ENCODE results near the gene AP2A2. TPM values are rescaled to one million over a fixed set of nuclear protein-coding genes. Genes with fewer than 3 reads are reported as not detected.

The AP2A2 gene
- total and polyA plus RNA-seq, 2 of the 4 experiments (the other 2 are of a cell fraction), result 19.9 to 49.0 TPM

DNA sequence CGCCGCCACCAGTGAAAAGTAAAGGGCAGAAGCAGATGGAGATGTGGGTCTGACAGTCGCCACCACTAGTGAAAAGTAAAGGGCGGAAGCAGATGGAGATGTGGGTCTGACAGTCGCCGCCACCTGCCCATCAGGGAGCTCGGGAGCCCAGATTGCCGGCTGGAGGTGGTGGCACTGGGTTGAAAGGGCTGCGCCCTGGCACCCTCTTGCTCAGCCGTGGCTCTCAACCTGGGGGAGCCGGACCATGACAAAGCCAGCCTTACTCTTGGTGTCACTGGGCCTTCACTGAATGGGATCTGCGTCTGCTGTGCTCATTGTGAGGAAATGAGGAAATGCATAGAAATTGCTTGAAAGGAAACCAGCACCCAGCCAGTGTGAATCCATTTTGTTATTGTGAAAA, 36.3 kb downstream of the AP2A2 start:
- H4K91ac ChIP-seq (ENCODE audit: insufficient read depth, low read depth, low read length), result no peak overlapping the region
- no peak overlapping the region for H3K23ac ChIP-seq (ENCODE audit: low read depth, low read length)
- ATAC-seq (ENCODE audit: low read depth), result no peak
- no peak for TF ChIP-seq MAZ (IDR thresholded peaks at IDR 0.05; ENCODE audit: borderline replicate concordance, low read depth, low read length)
- no peak for TF ChIP-seq USF2 (IDR thresholded peaks at IDR 0.05; ENCODE audit: low read depth, low read length)
- TF ChIP-seq MAFK (IDR thresholded peaks at IDR 0.05; ENCODE audit: low read depth, low read length), result no peak
- TF ChIP-seq, protein P1, sequence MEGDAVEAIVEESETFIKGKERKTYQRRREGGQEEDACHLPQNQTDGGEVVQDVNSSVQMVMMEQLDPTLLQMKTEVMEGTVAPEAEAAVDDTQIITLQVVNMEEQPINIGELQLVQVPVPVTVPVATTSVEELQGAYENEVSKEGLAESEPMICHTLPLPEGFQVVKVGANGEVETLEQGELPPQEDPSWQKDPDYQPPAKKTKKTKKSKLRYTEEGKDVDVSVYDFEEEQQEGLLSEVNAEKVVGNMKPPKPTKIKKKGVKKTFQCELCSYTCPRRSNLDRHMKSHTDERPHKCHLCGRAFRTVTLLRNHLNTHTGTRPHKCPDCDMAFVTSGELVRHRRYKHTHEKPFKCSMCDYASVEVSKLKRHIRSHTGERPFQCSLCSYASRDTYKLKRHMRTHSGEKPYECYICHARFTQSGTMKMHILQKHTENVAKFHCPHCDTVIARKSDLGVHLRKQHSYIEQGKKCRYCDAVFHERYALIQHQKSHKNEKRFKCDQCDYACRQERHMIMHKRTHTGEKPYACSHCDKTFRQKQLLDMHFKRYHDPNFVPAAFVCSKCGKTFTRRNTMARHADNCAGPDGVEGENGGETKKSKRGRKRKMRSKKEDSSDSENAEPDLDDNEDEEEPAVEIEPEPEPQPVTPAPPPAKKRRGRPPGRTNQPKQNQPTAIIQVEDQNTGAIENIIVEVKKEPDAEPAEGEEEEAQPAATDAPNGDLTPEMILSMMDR (conservative IDR thresholded peaks at IDR 0.05; ENCODE audit: low read depth, low read length), result no peak
- no peak for TF ChIP-seq NFE2L2 (IDR thresholded peaks at IDR 0.05; ENCODE audit: low read depth, low read length)
- no peak for TF ChIP-seq CEBPB (IDR thresholded peaks at IDR 0.05; ENCODE audit: low read depth, low read length)
- TF ChIP-seq SMC3 (IDR thresholded peaks at IDR 0.05; ENCODE audit: low read depth, low read length), result no peak
- TF ChIP-seq RFX5 (IDR thresholded peaks at IDR 0.05; ENCODE audit: low read depth, low read length), result no peak
- TF ChIP-seq, protein P2, sequence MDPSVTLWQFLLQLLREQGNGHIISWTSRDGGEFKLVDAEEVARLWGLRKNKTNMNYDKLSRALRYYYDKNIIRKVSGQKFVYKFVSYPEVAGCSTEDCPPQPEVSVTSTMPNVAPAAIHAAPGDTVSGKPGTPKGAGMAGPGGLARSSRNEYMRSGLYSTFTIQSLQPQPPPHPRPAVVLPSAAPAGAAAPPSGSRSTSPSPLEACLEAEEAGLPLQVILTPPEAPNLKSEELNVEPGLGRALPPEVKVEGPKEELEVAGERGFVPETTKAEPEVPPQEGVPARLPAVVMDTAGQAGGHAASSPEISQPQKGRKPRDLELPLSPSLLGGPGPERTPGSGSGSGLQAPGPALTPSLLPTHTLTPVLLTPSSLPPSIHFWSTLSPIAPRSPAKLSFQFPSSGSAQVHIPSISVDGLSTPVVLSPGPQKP (IDR thresholded peaks at IDR 0.05; ENCODE audit: borderline replicate concordance, low read depth, low read length), result no peak
- TF ChIP-seq BHLHE40 (IDR thresholded peaks at IDR 0.05; ENCODE audit: low read depth, low read length), result no peak
- TF ChIP-seq CHD1 (IDR thresholded peaks at IDR 0.05; ENCODE audit: low read depth, low read length), result no peak
- TF ChIP-seq FOS (IDR thresholded peaks at IDR 0.05; ENCODE audit: low read depth, low read length), result no peak
- no peak for TF ChIP-seq POLR2A (IDR thresholded peaks at IDR 0.05; ENCODE audit: low read depth, low read length)
- no peak for TF ChIP-seq RAD21 (IDR thresholded peaks at IDR 0.05; ENCODE audit: low read length)
- no peak overlapping the region for H2BK15ac ChIP-seq (ENCODE audit: low read depth, low read length)
- no peak overlapping the region for H3K27ac ChIP-seq (ENCODE audit: insufficient read depth, low read length)
- no peak overlapping the region for H2BK5ac ChIP-seq (ENCODE audit: low read depth, low read length, poor library complexity, severe bottlenecking)
- in situ Hi-C loops (cut with MboI; ENCODE audit: low sequenced_read_pairs), result no loop called here
- no peaks in the 10 kb centered on the region for H3K9me3 ChIP-seq (ENCODE audit: control insufficient read depth, insufficient read depth, low read length)
- no peak overlapping the region for H4K5ac ChIP-seq (ENCODE audit: low read depth, low read length)
- BruUV-seq (replicated peaks), result no TSS peak
- no peak overlapping the region for H4K8ac ChIP-seq (ENCODE audit: low read depth in 2 of 2, low read length in 2 of 2)
- DNase-seq, result no peak
- peaks cover 14 to 60% of the 10 kb centered on the region in 2 experiments for H3K79me1 ChIP-seq (ENCODE audit: low read depth in 1 of 2, low read length in 2 of 2)
- ChIA-PET CTCF (no interaction called here), POLR2A (ENCODE audit: unreplicated experiment) (interaction anchor here (0.6 kb wide), 1 partner anchor 10 kb away, joined by 3 read pairs; no protein-coding TSS in a partner anchor)
- H2AFZ ChIP-seq (replicated peaks; ENCODE audit: low read length, poor library complexity), result no peak overlapping the region
- peaks cover 33% of the 10 kb centered on the region for H3K36me3 ChIP-seq (ENCODE audit: control insufficient read depth, insufficient read depth, low read length)
- no peak overlapping the region for H3K14ac ChIP-seq (replicated peaks; ENCODE audit: low read depth, low read length)
- peaks cover 34% of the 10 kb centered on the region for H4K20me1 ChIP-seq (ENCODE audit: insufficient read depth, low read length)
- H2AK5ac ChIP-seq (ENCODE audit: low read depth, low read length), result no peak overlapping the region
- no peak overlapping the region for H3K56ac ChIP-seq (ENCODE audit: extremely low read depth, insufficient read depth, low read length)
- peaks cover 5% of the 10 kb centered on the region for H3K4me1 ChIP-seq (ENCODE audit: control insufficient read depth, insufficient read depth, low read length)
- H2BK120ac ChIP-seq (ENCODE audit: low read depth, low read length), result no peak overlapping the region
- no peak overlapping the region for H2AK9ac ChIP-seq (replicated peaks; ENCODE audit: low read depth, low read length, poor library complexity)
- dilution Hi-C loops (cut with HindIII; ENCODE audit: low sequenced_read_pairs, unreplicated experiment), result no loop called here
- peaks cover 9% of the 10 kb centered on the region for H3K9me1 ChIP-seq (ENCODE audit: insufficient read depth, low read length)
- no peaks in the 10 kb centered on the region for H3K27me3 ChIP-seq (ENCODE audit: control insufficient read depth, insufficient read depth, low read length)
- WGBS, 2 experiments (ENCODE audit: extremely low coverage in 2 of 2, insufficient read length in 1 of 2), result 100% methylated on average over 1 of the region's 12 CpGs; no CpG with 5 or more reads in 1 of the 2 experiments
- no peak overlapping the region for H3K18ac ChIP-seq (ENCODE audit: low read depth, low read length)
- H3K4me2 ChIP-seq (ENCODE audit: low read depth, low read length), result no peak overlapping the region
- H2BK20ac ChIP-seq (ENCODE audit: low read depth, low read length), result no peak overlapping the region
- no peak overlapping the region for H3K4me3 ChIP-seq (ENCODE audit: insufficient read depth, low read depth, low read length)
- intact Hi-C loops (cut with micrococcal nuclease), result no loop called here
- no peak overlapping the region for H3K9ac ChIP-seq (ENCODE audit: low read depth, low read length)
- no peak overlapping the region for H3K4ac ChIP-seq (ENCODE audit: low read depth, low read length)

Data from IMR-90 (cell line).